ENCODE data around the gene FBXO2. TPM values are rescaled to one million over a fixed set of nuclear protein-coding genes. Genes with fewer than 3 reads are reported as not detected.

FBXO2 gene
- total and polyA plus RNA-seq, 9 of the 15 experiments (the other 6 are each of a cell fraction or from before 2014, with no cell fraction given), result 0.04 to 1.9 (median 0.27) TPM

DNA sequence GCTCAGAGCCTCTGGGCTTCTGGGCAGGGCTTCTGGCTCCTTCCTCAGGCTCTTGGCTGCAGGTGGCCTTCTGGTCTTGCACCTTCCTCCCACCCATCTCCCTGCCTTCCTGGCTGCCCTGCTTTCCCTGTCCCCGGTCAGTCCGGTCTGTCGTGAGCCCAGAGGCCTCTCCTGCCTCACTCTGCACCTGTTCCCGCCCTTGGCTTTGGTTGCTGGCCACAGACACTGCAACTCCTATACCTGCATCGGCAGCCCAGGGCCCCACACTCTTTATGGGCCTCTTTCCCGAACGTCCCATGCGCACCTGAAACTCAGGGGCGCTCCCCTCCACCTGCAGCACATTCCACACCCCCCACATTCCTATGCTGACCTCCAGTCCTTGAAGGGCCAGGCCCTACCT is 7.9 kb downstream of the FBXO2 start:
- no TSS peak for BruUV-seq (replicated peaks)
- Histone ChIP-seq H3K4me3 (no peak overlapping the region), H4K20me1 (replicated peaks; ENCODE audit: control insufficient read depth, insufficient read depth, low read length) (peaks cover 2% of the 10 kb centered on the region; the same call in 1 of the 2 replicates), H3K36me3 (ENCODE audit: control insufficient read depth, insufficient read depth, low read length) (no peaks in the 10 kb centered on the region), H3K9ac (ENCODE audit: insufficient read depth in 1 of 2, low read depth in 2 of 2, low read length in 2 of 2) (peak overlapping the region in 1 of 2 experiments; percentile 39; a peak in 1 of 4 replicates), H3K27ac (ENCODE audit: extremely low read depth, low read depth, low read length) (no peak overlapping the region), H2AFZ (ENCODE audit: low read depth, low read length) (no peak overlapping the region), H3K4me1 (replicated peaks in 1 of 2; ENCODE audit: control insufficient read depth in 2 of 2, insufficient read depth in 2 of 2, low read length in 2 of 2) (peaks cover 15 to 40% of the 10 kb centered on the region in 2 experiments; a peak in 4 of 5 replicates), H3K79me2 (ENCODE audit: control insufficient read depth, insufficient read depth, low read length) (no peaks in the 10 kb centered on the region), H3K9me1 (ENCODE audit: control insufficient read depth, insufficient read depth, low read length) (no peaks in the 10 kb centered on the region), H3K27me3 (ENCODE audit: control insufficient read depth in 2 of 2, insufficient read depth in 2 of 2, low read length in 2 of 2) (peaks cover 0 to 10% of the 10 kb centered on the region in 2 experiments; a peak in 3 of 5 replicates), H3K9me3 (replicated peaks; ENCODE audit: control insufficient read depth, insufficient read depth, low read depth, low read length) (no peaks in the 10 kb centered on the region), H3K4me2 (ENCODE audit: insufficient read depth, low read length) (no peak overlapping the region)
- intact Hi-C loops (cut with micrococcal nuclease) (no loop called here), in situ Hi-C loops (cut with MboI) (no loop called here)
- ATAC-seq (no peak), DNase-seq (ENCODE audit: extremely low read depth in 1 of 4, low spot score in 3 of 4) (no peak), FAIRE-seq (no peak)
- ChIA-PET CTCF (ENCODE audit: low intra/inter-chr PET ratio) (interaction anchor here (3.7 kb wide), 1 partner anchor 608 kb away, joined by 19 read pairs; no protein-coding TSS in a partner anchor), POLR2A (interaction anchor here (1.0 to 1.3 kb wide), 3 partner anchors 78 to 608 kb away, joined by 3 to 6 read pairs (median 4); no protein-coding TSS in a partner anchor)
- no peak for TF ChIP-seq ZNF174 (CRISPR knock-in tag; IDR thresholded peaks at IDR 0.05)
- TF ChIP-seq RBM25 (IDR thresholded peaks at IDR 0.05; ENCODE audit: low read depth, low read length, severe bottlenecking), result no peak
- no peak for TF ChIP-seq ZNF212 (CRISPR knock-in tag; IDR thresholded peaks at IDR 0.05)
- TF ChIP-seq SP1 (CRISPR knock-in tag; IDR thresholded peaks at IDR 0.05), result no peak
- no peak for TF ChIP-seq SMAD3 (CRISPR knock-in tag; conservative IDR thresholded peaks at IDR 0.05)
- no peak for TF ChIP-seq ZNF696 (CRISPR knock-in tag; conservative IDR thresholded peaks at IDR 0.05)
- TF ChIP-seq ZNF384 (IDR thresholded peaks at IDR 0.05; ENCODE audit: low read depth, low read length), result no peak
- TF ChIP-seq ZNF644 (tag; IDR thresholded peaks at IDR 0.05; ENCODE audit: low read depth), result no peak
- no peak for TF ChIP-seq RAD51 (IDR thresholded peaks at IDR 0.05; ENCODE audit: borderline replicate concordance, low read depth)
- WGBS (ENCODE audit: insufficient coverage, low coverage, missing lambda C conversion rate), result 25% methylated on average over 9 of the region's 9 CpGs

Data from K562 (cell line).